NOMO-1 treated with dmso at 0.1 percent for 144 hours (cell line): ENCODE data around the gene GRIA4.
A peak's percentile ranks its signal among the peaks of the same experiment; 100 is the strongest.
"Not testable (repeated sequence)": the region's sequence is repeated elsewhere in the genome, so short reads cannot be mapped to it uniquely, and the experiment has no call there.

Experiments
- DNase-seq: peaks from one replicate; lab custom pipeline; 2025; ENCODE audit not compliant: unreplicated experiment; lab: John Stamatoyannopoulos, UW

The GRIA4 gene

DNA sequence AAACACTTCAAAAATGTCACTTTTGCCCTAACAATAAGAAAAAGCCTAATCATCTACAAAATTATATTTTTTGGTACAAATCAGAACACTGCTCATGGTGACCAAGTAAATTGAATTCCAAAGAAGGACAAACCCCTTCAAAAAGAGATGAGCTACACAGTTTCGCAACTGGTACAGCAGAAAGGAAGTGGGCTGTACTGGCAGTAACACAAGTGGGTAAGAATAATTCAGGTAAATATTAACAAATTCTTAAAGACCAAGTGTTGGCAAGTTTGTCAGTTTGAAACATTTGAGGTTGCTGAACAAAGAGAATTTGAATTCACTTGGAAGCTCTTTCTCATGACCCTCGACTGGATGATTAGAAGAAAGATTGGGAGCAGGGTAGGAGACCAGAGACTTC, 376.7 kb downstream of the GRIA4 start:
- DNase-seq, result no peak

DNA sequence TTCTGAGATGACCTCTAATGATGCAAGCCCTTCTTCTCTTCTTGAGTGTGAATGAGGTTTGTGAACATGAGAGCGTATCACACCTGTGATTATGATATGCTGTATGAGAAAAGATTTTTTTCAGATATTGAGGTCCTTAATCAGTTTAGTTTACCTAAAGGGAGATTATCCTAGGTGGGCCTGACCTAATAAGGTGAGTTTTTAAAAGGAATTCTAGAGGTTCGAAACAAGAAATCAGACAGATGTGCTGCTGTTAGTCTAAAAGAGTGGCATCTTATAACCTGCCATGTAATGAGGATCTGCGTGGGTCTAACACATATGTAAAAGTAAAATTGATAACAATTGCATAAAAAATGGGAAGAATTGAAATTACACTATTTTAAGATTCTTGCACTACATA, 378.3 kb downstream of the GRIA4 start:
- no peak for DNase-seq

DNA sequence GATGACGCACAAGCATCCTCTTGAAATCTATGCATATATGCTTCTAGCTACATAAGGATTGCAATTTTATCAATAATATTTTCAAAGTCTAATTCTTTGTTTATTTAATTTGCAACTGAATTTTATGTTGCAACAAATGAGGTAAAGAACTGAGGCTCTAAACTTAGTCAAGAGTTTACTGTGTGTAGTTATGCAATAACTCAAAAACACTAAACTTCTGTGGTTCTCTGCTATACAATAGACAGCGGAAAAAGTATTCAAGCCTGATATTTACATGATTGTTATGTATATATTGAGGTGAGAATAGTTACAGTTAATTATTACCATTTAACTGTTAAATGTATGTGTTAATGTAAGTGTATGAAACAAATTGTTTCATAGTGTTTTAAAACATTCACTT, 379.3 kb downstream of the GRIA4 start:
- no peak for DNase-seq

DNA sequence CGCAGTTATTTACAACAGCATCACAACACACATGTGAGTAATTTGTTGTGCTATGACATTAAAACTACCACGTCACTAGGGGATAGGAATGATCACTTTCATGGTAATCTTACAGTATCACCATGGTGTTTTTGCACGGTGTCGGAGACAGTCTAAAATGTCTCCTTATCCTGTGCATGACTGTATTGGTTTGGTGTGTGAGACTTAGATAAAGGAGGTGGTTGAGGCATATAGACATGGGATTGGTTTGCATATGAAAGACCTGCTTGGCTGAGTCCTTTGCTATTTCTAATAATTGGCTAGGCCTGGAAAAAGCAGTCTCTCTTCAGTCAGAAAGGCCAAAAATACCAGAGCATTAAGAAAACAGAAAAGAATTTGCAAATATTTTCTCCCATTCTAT, 382.0 kb downstream of the GRIA4 start:
- no peak for DNase-seq

DNA sequence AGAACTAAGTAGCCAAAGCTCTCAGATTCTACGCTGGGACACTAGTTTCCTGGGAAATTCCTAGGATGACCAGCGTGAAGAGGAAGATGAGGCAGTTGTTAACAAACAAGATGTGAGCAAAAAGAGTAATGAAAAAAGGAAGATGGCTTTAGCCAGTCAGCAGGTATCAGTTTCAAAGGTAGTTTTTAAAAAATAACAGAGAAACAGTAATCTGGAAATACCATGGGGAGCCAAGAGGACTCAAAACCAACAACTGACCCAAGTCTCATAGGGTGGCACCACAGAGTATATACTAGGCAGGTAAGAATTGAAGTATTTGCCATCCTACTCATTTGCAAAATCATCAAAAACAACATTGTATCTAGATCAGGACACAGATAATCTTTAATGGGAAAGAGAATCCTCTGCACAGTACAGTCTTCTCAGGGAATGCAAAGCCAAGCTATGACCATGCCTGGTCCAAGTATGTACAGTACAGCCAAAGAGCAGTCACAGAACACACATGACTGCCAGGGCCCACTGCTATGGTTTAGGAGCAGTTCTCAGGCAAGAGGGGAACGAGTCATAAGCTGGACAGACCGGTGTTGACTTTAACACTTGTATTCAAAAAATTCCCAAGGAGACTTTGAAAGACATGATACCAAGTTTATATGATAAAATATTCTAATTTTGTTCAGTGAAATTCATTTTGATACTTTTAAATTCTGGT, 391.6 kb downstream of the GRIA4 start:
- no peak for DNase-seq

DNA sequence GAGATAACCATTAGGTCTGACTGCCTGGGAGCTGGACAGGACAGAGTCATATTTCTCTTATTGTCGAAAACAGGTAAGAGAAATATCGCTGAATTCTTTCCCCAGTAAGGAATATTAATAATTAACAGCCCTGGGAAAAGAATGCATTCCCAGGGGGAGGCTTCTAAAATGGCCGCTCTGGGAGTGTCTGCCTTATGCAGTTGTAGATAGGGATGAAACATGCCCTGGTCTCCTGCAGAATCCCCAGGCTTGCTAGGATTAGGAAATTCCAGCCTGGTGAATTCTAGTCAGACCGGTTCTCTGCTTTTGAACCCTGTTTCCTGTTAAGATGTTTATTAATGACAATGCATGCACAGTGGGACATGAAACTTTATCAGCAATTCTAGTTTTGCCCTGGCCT, 393.2 kb downstream of the GRIA4 start:
- DNase-seq, result not testable (repeated sequence)

DNA sequence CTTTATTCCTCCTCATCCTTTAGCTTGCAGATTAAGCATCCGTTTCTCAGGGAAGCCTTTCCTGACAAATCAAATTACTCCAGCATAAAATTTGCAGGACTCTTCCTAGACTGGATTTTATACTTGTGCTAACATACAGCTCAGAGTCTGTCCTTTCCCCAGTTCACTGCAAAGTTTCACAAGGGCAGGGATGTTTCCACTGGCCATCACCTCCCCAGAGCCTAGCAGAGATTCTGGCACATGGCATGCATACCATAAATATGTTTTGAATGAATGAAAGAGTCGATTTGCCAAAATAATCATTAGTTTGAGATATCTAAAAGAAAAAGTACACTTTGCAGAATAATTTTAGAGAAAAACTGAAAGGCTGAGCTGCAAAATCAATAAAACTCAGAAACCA, 401.6 kb downstream of the GRIA4 start:
- no peak for DNase-seq

DNA sequence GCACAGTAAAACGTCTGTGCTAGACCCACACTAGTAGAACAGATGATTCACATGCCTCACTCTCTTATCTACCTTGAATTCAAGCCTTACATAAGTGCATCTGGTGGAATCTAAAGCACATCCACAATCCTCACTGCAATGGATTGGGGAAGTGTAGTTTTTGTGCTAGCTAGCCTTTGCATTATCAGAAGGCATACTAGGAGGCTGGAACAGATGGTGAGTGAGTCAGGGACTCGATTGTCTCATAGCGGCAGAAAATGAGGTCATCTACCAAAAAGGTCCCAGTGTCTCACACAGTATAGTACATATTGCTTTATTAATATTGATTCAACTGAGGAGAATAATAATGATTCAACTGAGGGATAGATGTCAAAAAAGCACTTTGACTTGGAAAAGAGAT, 402.9 kb downstream of the GRIA4 start:
- no peak for DNase-seq

DNA sequence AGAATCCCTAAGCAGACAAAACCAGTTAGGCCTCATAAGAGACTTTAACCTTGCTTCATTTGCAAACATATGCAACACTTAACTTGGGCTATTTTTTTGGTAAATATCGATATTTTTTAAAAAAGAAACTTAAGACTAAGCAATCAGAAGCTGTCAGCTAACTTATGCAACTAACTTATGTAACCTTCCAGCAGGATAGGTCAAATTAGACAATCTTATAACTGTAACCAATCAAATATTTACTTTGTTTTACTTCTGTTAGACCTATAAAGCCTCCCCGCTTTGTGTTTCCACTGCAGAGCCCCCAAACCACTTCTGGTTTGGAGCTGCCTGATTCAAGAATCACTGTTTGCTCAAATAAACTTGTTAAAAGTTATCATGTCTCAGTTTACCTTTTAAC, 404.2 kb downstream of the GRIA4 start:
- DNase-seq, result no peak

DNA sequence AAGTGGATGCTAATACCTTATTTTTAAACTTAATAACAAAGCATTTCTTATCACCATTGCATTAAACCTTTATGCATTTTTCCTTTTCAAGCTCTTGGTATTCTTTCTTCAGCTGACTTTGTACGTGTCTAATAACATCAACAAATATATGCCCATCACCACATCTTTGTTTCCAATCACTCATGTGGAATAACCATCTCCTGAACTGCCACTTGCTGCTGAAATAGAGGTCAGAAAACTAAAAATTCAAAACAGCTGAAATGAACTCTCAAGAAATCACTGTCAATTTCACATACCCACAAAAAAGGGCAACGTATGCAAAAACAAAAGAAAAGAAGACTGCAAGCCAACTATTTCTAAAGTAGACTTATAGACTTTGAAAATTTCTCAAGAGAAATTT, 404.7 kb downstream of the GRIA4 start:
- DNase-seq, result no peak

DNA sequence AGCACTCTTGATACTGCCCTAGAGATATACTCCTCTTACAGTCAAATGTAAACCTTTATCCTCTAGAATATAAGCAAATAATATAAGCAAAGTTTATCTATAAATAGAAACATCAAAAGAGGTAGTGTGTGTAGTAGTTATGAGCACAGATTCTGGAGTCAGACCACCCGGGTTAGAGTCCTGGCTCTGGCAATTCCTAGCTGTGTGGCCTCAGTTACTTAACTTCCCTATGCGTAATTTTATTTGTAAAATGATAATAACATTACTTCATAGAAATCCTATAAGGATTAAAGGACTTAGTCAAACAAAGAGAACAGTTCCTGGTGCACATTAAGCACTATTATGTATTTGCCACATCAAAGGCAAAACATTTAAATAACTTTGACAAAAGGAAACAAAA, 405.2 kb downstream of the GRIA4 start:
- no peak for DNase-seq

DNA sequence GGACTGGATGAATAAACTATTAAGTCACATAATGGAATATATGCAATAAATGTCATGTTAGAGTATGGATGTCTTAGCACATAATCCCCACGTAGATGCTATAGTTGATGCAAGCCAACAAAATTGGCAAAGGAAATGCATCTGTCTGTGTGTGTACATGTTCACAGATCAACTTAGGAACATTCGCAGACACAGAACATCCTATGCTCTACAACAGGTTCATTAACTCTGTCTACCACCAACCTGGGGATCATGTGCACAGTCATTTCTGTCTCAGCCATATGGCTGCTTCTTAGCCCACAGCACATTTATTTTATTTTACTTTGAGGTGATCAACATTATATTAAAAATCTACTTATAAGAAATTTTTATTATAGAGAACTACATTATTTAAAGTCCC, 407.2 kb downstream of the GRIA4 start:
- DNase-seq, result no peak

DNA sequence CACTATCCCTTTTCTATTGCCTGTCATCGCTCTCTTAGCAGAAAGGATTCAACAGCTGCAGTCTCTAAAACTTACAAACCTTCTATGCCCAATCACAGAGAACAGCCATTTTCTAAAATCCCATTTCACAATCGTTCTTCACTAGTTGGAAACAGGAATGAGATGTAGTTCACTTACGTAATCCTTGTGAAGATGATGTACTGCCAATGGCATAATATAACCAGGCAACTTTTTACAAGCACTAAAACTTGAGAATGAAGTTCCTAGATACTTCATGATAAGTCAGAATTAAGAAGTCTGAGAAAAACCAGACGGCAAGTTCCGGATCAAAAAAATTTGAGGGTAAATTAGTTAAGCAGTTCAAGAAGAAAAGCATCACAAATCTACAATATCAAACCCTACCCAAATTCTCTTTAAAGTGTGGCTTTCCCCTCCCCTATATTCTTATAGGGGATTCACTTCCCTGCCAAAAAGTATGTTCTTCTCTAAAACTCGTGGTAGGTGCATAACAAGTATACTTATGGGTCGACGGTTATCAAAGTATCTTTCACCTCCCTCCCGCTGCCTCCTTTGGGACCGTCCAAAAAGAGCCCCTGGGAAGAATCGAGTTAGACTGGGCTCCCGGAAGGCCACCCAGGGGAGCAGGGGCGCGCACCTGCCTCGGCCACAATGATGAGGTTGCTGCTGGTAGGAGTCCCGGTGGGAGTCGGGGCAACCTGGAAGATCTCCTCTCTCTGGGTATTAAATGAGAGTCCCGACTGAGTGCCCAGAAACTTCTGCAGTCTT, 411.5 kb downstream of the GRIA4 start:
- no peak for DNase-seq

DNA sequence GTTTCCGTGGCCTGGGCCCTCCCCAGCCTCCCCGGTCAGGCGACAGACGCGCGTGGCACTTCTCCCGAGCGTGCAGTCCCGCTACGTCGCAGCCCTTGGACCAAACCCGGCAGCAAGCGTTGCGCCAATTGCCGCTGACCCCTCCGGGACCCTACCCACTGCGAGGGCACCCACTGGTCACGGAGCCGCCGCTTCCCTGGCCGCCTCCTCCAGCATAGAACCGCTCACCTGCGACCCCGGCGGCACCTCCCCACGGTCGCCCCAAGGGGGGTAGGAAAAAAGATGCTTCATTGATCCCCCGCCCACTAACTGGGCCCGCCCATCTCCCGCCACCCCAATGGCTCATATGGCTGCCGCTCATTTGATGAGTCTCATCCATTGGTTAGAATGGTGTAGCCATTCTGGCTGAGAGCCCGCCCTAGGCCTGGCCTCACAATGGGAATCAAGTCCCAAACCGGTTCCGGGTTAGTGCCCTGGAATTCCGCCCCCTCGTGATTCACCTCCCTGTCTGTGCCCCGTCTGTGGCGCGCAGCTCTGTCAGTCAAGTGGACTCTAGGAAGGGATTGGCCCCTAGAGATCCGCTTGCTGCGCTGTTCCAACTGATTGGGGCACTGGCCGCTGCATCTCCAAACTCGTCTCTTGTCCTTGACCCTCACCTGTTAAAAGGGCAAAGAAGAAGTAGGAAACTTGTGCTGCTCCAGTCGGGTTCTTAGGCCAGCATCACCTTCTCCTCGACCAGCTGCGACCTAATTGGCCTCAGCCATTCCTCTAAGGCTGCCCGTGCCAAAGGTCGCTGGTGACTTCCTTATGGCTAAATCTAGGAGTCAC, 412.3 kb downstream of the GRIA4 start, which contains the start of gene MSANTD4:
Gene MSANTD4 (minus strand): TSS at position 274 of the 828 bp plus-strand sequence. CDS start 11,323 bp downstream, outside the sequence.
- peak; percentile 97 for DNase-seq

DNA sequence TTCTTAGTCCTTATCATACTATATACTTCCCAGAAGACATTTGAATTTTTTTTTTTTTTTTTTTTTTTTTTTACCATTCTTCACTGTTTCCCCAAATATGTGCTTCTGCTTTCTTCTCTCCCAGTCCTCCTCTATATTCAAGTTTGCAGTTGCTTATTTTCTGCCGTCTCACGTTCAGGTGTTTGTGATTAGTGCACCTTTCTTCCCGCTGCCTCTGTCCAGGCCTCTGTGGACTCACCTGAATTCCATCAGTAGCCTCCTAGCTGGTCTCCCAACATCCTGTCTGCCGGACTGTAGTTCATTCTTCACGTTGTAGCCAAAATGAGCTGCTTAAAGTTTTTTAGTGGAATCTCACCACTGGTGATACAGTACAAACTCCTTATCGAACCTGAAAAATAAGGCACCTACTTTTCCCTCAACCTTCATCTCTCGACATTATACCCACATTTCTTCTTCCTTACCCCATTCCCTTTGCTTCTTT, 413.0 kb downstream of the GRIA4 start:
- DNase-seq, result no peak

DNA sequence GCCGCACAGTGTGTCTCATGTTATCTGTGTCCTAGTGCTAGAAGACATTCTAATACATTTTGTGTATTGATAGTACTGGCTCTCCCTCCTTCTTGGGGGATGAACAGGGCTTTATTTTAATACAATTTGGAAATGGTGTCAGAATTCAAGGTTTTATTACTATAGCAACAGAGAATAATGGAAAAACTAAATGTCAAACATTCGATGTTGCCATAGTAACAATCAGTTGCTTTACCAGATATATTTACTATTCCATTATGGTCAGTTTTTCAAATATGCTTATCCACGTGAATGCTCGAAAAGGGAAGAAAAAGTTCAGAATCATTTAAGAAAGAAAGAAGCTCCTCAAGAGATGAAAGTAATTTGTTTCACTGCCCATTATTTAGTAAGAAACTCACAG, 420.7 kb downstream of the GRIA4 start:
- no peak for DNase-seq

DNA sequence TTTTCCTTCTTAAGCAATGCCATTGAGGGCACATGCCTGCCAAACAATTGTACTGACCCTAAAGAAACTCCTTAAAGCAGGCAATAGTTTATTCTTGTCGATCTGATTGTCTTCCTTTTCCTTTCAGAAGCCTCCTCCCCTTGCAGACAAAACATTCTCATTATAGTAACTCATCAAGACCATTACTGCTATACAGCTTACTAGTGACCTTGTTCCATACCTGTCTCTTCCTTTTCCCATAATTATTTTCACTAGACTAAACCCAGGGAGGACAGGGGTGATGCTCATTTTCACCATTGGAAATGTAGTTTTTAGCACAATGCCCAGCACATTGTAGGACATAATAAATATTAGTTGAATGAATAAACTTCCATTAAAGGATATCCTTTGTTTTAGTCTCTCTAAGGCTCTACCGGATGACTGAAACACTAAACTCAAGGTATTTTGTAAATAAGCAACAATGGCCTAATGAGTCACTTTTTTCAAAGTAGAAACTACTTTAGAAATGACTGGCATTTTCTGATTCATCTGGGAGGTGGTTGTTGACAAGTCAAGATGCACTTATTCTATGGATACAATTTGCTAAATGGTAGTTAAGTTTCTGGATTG, 421.4 kb downstream of the GRIA4 start:
- no peak for DNase-seq
